K562 (cell line): Measurements from ENCODE around the gene POLG. TPM values are rescaled to one million over a fixed set of nuclear protein-coding genes. Genes with fewer than 3 reads are reported as not detected.

ENCODE experiments used
- ATAC-seq: fragments of 200-7000 bp; cut with Tn5 transposase; 3 replicates; pipeline ENCODE4 v1.9.1; 2020; ENCODE audit warnings: moderate library complexity
- BruUV-seq: library from RNA; stranded (reverse); fragments of 400-500 nt; replicated peaks from 2 replicates; lab custom pipeline; 2021; lab: Mats Ljungman, UMichigan
- CTCF ChIA-PET: fragments of 300-600 bp; formaldehyde crosslinking; extraction: SDS; loops from one replicate; lab custom pipeline; 2021; ENCODE audit warnings: low intra/inter-chr PET ratio; lab: Yijun Ruan, JAX
- POLR2A ChIA-PET: fragments of 300-600, 350-650 bp; sonication (Branson Sonifier 250); formaldehyde crosslinking; extraction: SDS; loops from one replicate; lab custom pipeline; 2021; ENCODE audit warnings: antibody characterized with exemption, inconsistent platforms; lab: Yijun Ruan, JAX
- DNase-seq, 4 experiments: peaks; one replicate each; pipeline versions ENCODE4 v3.0.0 to v3.0.0-alpha.2; 2011 to 2018; ENCODE audit warnings: low spot score in 3 of 4, mixed read lengths in 3 of 4; ENCODE audit errors: extremely low read depth in 1 of 4
- FAIRE-seq: peaks from 2 replicates; lab custom pipeline; 2011; peaks lifted over from hg19 to GRCh38; lab: Jason Lieb, UNC
- H2AFZ ChIP-seq: 2 replicates; pipeline ENCODE4 v1.6.0; 2011; ENCODE audit warnings: low read depth, low read length, control low read depth, inconsistent platforms
- H3K27ac ChIP-seq: fragments of 200-600 bp; 3 replicates; pipeline ENCODE4 v1.8.0; 2011; ENCODE audit warnings: low read depth, mild to moderate bottlenecking, control low read depth, inconsistent platforms, low read length, moderate library complexity, mixed read lengths; ENCODE audit errors: extremely low read depth
- H3K27me3 ChIP-seq, 2 experiments: fragments of 300-600 bp in 1 of 2; 2 replicates in 1 of 2; 3 replicates in 1 of 2; pipeline versions ENCODE4 v1.6.0 to v1.8.0; 2011; ENCODE audit warnings: inconsistent platforms in 2 of 2, low read length in 2 of 2, mild to moderate bottlenecking in 1 of 2, mixed read lengths in 1 of 2, moderate library complexity in 1 of 2; ENCODE audit not compliant: control insufficient read depth in 2 of 2, insufficient read depth in 2 of 2
- H3K36me3 ChIP-seq: fragments of 300-600 bp; 3 replicates; pipeline ENCODE4 v1.8.0; 2011; ENCODE audit warnings: mild to moderate bottlenecking, low read length, inconsistent platforms; ENCODE audit not compliant: control insufficient read depth, insufficient read depth
- H3K4me1 ChIP-seq, 2 experiments: fragments of 200-600 bp in 1 of 2; replicated peaks in 1 of 2; 2 replicates in 1 of 2; 3 replicates in 1 of 2; pipeline versions ENCODE4 v1.5.1 to v1.8.0; 2011; ENCODE audit warnings: inconsistent platforms in 2 of 2, low read length in 2 of 2, mild to moderate bottlenecking in 1 of 2, mixed read lengths in 1 of 2, moderate library complexity in 1 of 2; ENCODE audit not compliant: control insufficient read depth in 2 of 2, insufficient read depth in 2 of 2
- H3K4me2 ChIP-seq: 2 replicates; pipeline ENCODE4 v1.6.1; 2011; ENCODE audit warnings: low read length, control low read depth, inconsistent platforms, mixed read lengths; ENCODE audit not compliant: insufficient read depth
- H3K4me3 ChIP-seq: fragments of 200-600 bp; sonication (generic), shearing (Covaris generic); 2 replicates; pipeline ENCODE4 v1.5.1; 2016; ENCODE audit warnings: control low read depth, inconsistent platforms
- H3K79me2 ChIP-seq: fragments of 200-600 bp; 3 replicates; pipeline ENCODE4 v1.8.0; 2011; ENCODE audit warnings: low read length, inconsistent platforms; ENCODE audit not compliant: control insufficient read depth, insufficient read depth
- H3K9ac ChIP-seq, 2 experiments: 2 replicates each; pipeline versions ENCODE4 v1.6.0 to v1.6.1; 2011; ENCODE audit warnings: low read depth in 2 of 2, low read length in 2 of 2, control low read depth in 1 of 2, inconsistent platforms in 1 of 2, mild to moderate bottlenecking in 1 of 2, mixed read lengths in 1 of 2; ENCODE audit not compliant: insufficient read depth in 1 of 2
- H3K9me1 ChIP-seq: one replicate; pipeline ENCODE4 v1.6.0; 2011; ENCODE audit warnings: inconsistent platforms, mild to moderate bottlenecking, low read length, moderate library complexity; ENCODE audit not compliant: control insufficient read depth, insufficient read depth
- H3K9me3 ChIP-seq: replicated peaks from 2 replicates; pipeline ENCODE4 v1.5.1; 2011; ENCODE audit warnings: low read depth, low read length, inconsistent platforms; ENCODE audit not compliant: control insufficient read depth, insufficient read depth
- H4K20me1 ChIP-seq: replicated peaks from 2 replicates; pipeline ENCODE4 v1.6.1; 2011; ENCODE audit warnings: low read length, inconsistent platforms, mixed read lengths; ENCODE audit not compliant: control insufficient read depth, insufficient read depth
- ARHGAP35 ChIP-seq: fragments of 450-650 bp; IDR thresholded peaks from 2 replicates; pipeline ENCODE4 v1.6.1; 2018; ENCODE audit not compliant: partially characterized antibody
- FOXP1 ChIP-seq: sonication (generic); formaldehyde crosslinking; IDR thresholded peaks from 2 replicates; pipeline ENCODE4 v1.8.0; 2022; ENCODE audit warnings: mild to moderate bottlenecking, missing genetic modification reagents
- NBN ChIP-seq: fragments of 450-650 bp; IDR thresholded peaks from 2 replicates; pipeline ENCODE4 v1.6.1; 2016; ENCODE audit warnings: low read depth, mild to moderate bottlenecking
- NCOA4 ChIP-seq: fragments of 450-650 bp; IDR thresholded peaks from 2 replicates; pipeline ENCODE4 v1.6.1; 2018; ENCODE audit warnings: mild to moderate bottlenecking; ENCODE audit not compliant: partially characterized antibody
- SIN3B ChIP-seq: fragments of 450-650 bp; IDR thresholded peaks from 2 replicates; pipeline ENCODE4 v1.6.1; 2017; ENCODE audit warnings: low read depth, mild to moderate bottlenecking, moderate library complexity
- TAF1 ChIP-seq: IDR thresholded peaks from 2 replicates; pipeline ENCODE4 v1.6.1; 2011; ENCODE audit warnings: mild to moderate bottlenecking, low read length, moderate library complexity; ENCODE audit not compliant: insufficient read depth, control insufficient read depth, severe bottlenecking; ENCODE audit errors: extremely low read depth
- ZNF146 ChIP-seq: IDR thresholded peaks from one replicate; pipeline ENCODE4 v1.6.1; 2018; ENCODE audit warnings: missing compliant biosample characterization; ENCODE audit not compliant: unreplicated experiment
- ZSCAN29 ChIP-seq: fragments of 450-650 bp; IDR thresholded peaks from 2 replicates; pipeline ENCODE4 v1.6.1; 2017
- ZSCAN32 ChIP-seq: fragments of 450-650 bp; formaldehyde crosslinking; IDR thresholded peaks from 2 replicates; pipeline ENCODE4 v1.4.0; 2020; ENCODE audit warnings: mild to moderate bottlenecking, moderate library complexity
- WGBS: fragments of 100-300 bp; shearing (Covaris generic); methylation state at CpG from one replicate; pipeline ENCODE4 v1.1.6; 2016; ENCODE audit warnings: low coverage, mixed read lengths; ENCODE audit not compliant: insufficient coverage; ENCODE audit errors: missing lambda C conversion rate; 5-methylcytosine and 5-hydroxymethylcytosine counted together
- in situ Hi-C: fragments of 300-500 bp; cut with MboI; formaldehyde crosslinking; loops from 4 replicates; pipeline ENCODE4 v1.15.0; 2018; ENCODE audit warnings: inconsistent platforms, mixed read lengths
- intact Hi-C: fragments of 100-400 bp; cut with micrococcal nuclease; formaldehyde crosslinking; loops from 2 replicates; pipeline ENCODE4 v1.14.2; 2022
- polyA plus RNA-seq, 8 experiments: library from polyadenylated mRNA; depleted of rRNA in 4 of 8; stranded (reverse) in 5 of 8; unstranded in 3 of 8; fragments of >200 nt; fragmentation: Nextera tagmentation in 2 of 8; fragmentation: Illumina TruSeq in 1 of 8; extraction: Ambion mirVana in 2 of 8; extraction: Trizol in 1 of 8; gene quantifications; 2 replicates each; pipeline versions ENCODE4 v1.2.1 to v1.2.3, GENCODE V29; 2011 to 2014; ENCODE audit warnings: inconsistent platforms in 1 of 8, missing spikeins in 1 of 8
- total RNA-seq, 7 experiments: library from RNA; depleted of rRNA in 6 of 7; stranded (reverse); fragments of >200 nt in 6 of 7; fragmentation: Illumina TruSeq in 2 of 7; extraction: Trizol in 2 of 7; gene quantifications; 2 replicates each; pipeline versions ENCODE4 v1.2.1 to v1.2.3, GENCODE V29; 2011 to 2021; ENCODE audit warnings: low replicate concordance in 1 of 7
- TF ChIP-seq, protein P1 (sequence below): fragments of 250-450 bp; sonication (Bioruptor Pico); IDR thresholded peaks from 2 replicates; pipeline ENCODE4 v1.4.0; 2020; ENCODE audit warnings: borderline replicate concordance
- TF ChIP-seq, protein P2 (sequence below): sonication (generic); formaldehyde crosslinking; IDR thresholded peaks from 2 replicates; pipeline ENCODE4 v1.8.1; 2022; ENCODE audit warnings: missing genetic modification reagents
- TF ChIP-seq, protein P3 (sequence below): fragments of 250-450 bp; sonication (Bioruptor Pico); IDR thresholded peaks from 2 replicates; pipeline ENCODE4 v1.5.0; 2021

Gene POLG
- total and polyA plus RNA-seq, 9 of the 15 experiments (the other 6 are each of a cell fraction or from before 2014, with no cell fraction given): 15.2 to 83.8 (median 38.6) TPM

DNA sequence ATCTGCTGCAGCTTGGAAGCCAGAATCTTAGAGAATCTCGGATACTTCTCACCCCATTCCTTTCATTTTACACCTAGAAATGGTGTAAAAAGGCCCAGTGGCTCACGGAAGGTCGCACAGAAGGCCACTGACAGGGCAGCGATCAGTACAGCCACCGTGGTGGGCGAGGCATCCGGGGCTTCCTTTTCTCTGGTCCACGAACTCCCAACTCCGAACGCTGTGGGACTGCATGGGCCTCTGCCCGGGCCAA, 36.3 kb upstream of the POLG start:
- no peak overlapping the region for H3K9ac ChIP-seq
- no peak overlapping the region for H3K4me3 ChIP-seq
- H3K36me3 ChIP-seq: no peaks in the 10 kb centered on the region
- H3K27me3 ChIP-seq: peaks cover 67 to 78% of the 10 kb centered on the region in 2 experiments
- H3K79me2 ChIP-seq: no peaks in the 10 kb centered on the region
- H3K9me3 ChIP-seq: no peaks in the 10 kb centered on the region
- intact Hi-C loops (no loop called here), in situ Hi-C loops (no loop called here)
- ATAC-seq: no peak
- no peak for DNase-seq
- FAIRE-seq: no peak
- TF ChIP-seq, protein P1, sequence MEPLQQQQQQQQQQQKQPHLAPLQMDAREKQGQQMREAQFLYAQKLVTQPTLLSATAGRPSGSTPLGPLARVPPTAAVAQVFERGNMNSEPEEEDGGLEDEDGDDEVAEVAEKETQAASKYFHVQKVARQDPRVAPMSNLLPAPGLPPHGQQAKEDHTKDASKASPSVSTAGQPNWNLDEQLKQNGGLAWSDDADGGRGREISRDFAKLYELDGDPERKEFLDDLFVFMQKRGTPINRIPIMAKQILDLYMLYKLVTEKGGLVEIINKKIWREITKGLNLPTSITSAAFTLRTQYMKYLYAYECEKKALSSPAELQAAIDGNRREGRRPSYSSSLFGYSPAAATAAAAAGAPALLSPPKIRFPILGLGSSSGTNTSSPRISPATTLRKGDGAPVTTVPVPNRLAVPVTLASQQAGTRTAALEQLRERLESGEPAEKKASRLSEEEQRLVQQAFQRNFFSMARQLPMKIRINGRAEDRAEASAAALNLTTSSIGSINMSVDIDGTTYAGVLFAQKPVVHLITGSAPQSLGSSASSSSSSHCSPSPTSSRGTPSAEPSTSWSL (CRISPR knock-in tag): no peak
- peaks cover 4% of the 10 kb centered on the region for H3K9me1 ChIP-seq
- 4% methylated on average over 9 of the region's 11 CpGs for WGBS
- H3K27ac ChIP-seq: no peak overlapping the region
- H3K4me2 ChIP-seq: no peak overlapping the region
- ChIA-PET CTCF (no interaction called here), POLR2A (no interaction called here)
- H3K4me1 ChIP-seq: peaks cover 0 to 22% of the 10 kb centered on the region in 2 experiments; a peak in 3 of 5 replicates
- no TSS peak for BruUV-seq
- peaks cover 10% of the 10 kb centered on the region for H4K20me1 ChIP-seq
- H2AFZ ChIP-seq: no peak overlapping the region

DNA sequence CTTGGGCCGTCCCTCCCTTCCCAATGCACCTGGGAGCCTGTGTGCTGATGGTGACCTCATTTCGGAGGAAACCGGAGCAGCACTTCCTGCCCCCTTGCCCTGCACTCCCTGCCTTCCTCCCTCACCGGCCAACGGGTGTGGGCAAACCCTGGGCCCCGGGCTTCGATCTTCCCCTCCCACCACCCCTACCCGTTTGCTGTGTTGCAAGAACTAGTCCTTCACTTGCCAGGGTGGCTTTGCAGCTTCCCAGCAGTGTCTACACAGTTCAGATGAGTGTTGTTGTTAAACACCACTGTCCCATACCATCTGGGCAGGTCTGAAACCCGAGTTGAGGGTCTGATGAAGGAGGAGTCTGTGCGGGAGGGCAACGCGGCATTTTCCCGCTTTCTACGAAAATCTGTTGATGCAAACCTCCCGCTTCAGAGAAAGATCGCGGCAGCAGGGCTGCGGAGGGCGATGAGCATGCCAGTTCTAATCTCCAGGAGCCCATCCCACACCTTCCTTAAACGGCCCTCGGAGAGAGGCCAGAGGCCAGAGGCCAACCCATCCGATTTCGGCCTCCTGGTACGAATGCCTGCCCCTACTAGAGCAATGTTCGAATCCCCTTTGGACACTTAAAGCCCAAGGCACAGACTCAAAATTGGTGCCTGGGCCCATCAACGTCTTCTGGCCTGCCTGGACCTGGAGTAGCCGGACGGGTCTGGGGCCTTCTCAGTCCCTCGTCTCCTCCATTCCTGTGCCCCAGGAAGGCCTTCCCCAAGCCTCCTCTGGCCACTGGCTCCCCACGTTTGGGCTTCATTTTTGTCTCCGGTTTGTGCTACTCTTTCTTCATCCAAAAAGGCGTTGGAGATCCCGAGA, 35.7 kb upstream of the POLG start:
- Histone ChIP-seq H3K9me3 (no peaks in the 10 kb centered on the region), H3K27ac (no peak overlapping the region), H2AFZ (no peak overlapping the region), H3K4me3 (no peak overlapping the region), H3K4me2 (no peak overlapping the region), H3K4me1 (peaks cover 0 to 22% of the 10 kb centered on the region in 2 experiments; a peak in 3 of 5 replicates), H3K36me3 (no peaks in the 10 kb centered on the region), H3K9me1 (peaks cover 4% of the 10 kb centered on the region), H3K79me2 (no peaks in the 10 kb centered on the region), H3K27me3 (peaks cover 65 to 79% of the 10 kb centered on the region in 2 experiments), H4K20me1 (peaks cover 11% of the 10 kb centered on the region), H3K9ac (no peak overlapping the region)
- ATAC-seq: no peak
- ChIA-PET POLR2A (no interaction called here), CTCF (no interaction called here)
- no peak for FAIRE-seq
- BruUV-seq: no TSS peak
- no peak for DNase-seq
- intact Hi-C loops (no loop called here), in situ Hi-C loops (no loop called here)
- WGBS: 3% methylated on average over 29 of the region's 33 CpGs
- TF ChIP-seq NBN (no peak), ZSCAN29 (no peak), ZNF146 (no peak), TAF1 (no peak), ZSCAN32 (CRISPR knock-in tag) (no peak), FOXP1 (CRISPR knock-in tag) (no peak), SIN3B (no peak), NCOA4 (no peak), ARHGAP35 (no peak)
- TF ChIP-seq, protein P2, sequence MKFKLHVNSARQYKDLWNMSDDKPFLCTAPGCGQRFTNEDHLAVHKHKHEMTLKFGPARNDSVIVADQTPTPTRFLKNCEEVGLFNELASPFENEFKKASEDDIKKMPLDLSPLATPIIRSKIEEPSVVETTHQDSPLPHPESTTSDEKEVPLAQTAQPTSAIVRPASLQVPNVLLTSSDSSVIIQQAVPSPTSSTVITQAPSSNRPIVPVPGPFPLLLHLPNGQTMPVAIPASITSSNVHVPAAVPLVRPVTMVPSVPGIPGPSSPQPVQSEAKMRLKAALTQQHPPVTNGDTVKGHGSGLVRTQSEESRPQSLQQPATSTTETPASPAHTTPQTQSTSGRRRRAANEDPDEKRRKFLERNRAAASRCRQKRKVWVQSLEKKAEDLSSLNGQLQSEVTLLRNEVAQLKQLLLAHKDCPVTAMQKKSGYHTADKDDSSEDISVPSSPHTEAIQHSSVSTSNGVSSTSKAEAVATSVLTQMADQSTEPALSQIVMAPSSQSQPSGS: no peak
- TF ChIP-seq, protein P3, sequence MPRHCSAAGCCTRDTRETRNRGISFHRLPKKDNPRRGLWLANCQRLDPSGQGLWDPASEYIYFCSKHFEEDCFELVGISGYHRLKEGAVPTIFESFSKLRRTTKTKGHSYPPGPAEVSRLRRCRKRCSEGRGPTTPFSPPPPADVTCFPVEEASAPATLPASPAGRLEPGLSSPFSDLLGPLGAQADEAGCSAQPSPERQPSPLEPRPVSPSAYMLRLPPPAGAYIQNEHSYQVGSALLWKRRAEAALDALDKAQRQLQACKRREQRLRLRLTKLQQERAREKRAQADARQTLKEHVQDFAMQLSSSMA (CRISPR knock-in tag): no peak
